Endothelial cell of umbilical vein (primary cell): Measurements from ENCODE around the gene GRID1. TPM values are rescaled to one million over a fixed set of nuclear protein-coding genes. Genes with fewer than 3 reads are reported as not detected.

ENCODE experiments used
- BruUV-seq: library from RNA; stranded (reverse); fragments of 400-500 nt; replicated peaks from 2 replicates; lab custom pipeline; 2021; lab: Mats Ljungman, UMichigan
- CTCF ChIA-PET: fragments of 300-600, 350-600 bp; sonication (Branson Sonifier 250); formaldehyde crosslinking; loops from one replicate; lab custom pipeline; 2021; ENCODE audit warnings: antibody characterized with exemption, inconsistent platforms; lab: Charles Lee
- POLR2A ChIA-PET: fragments of 300-600, 350-600 bp; sonication (Branson Sonifier 250); formaldehyde crosslinking; loops from one replicate; lab custom pipeline; 2021; ENCODE audit warnings: antibody characterized with exemption, inconsistent platforms; lab: Charles Lee
- DNase-seq: peaks from one replicate; pipeline ENCODE4 v3.0.0-alpha.2; 2011; ENCODE audit warnings: low read depth, low spot score
- FAIRE-seq: peaks from 2 replicates; lab custom pipeline; 2011; peaks lifted over from hg19 to GRCh38; lab: Jason Lieb, UNC
- H2AFZ ChIP-seq: 2 replicates; pipeline ENCODE4 v1.6.0; 2012; ENCODE audit warnings: low read depth, low read length, control low read depth, inconsistent platforms
- H3K27ac ChIP-seq: 2 replicates; pipeline ENCODE4 v1.5.1; 2011; ENCODE audit warnings: low read depth, mild to moderate bottlenecking, control low read depth, low read length, moderate library complexity; ENCODE audit not compliant: insufficient read depth
- H3K27me3 ChIP-seq, 2 experiments: 2 replicates each; pipeline versions ENCODE4 v1.6.0 to v1.6.1; 2011; ENCODE audit warnings: low read length in 2 of 2, mixed read lengths in 1 of 2; ENCODE audit not compliant: control insufficient read depth in 2 of 2, insufficient read depth in 2 of 2
- H3K36me3 ChIP-seq, 2 experiments: 2 replicates in 1 of 2; 3 replicates in 1 of 2; pipeline ENCODE4 v1.5.1; 2011; ENCODE audit warnings: low read length in 2 of 2, mild to moderate bottlenecking in 1 of 2, moderate library complexity in 1 of 2; ENCODE audit not compliant: control insufficient read depth in 2 of 2, insufficient read depth in 2 of 2; ENCODE audit errors: extremely low read depth in 1 of 2
- H3K4me1 ChIP-seq: 3 replicates; pipeline ENCODE4 v1.5.1; 2011; ENCODE audit warnings: mild to moderate bottlenecking, low read length; ENCODE audit not compliant: control insufficient read depth, insufficient read depth; ENCODE audit errors: extremely low read depth
- H3K4me2 ChIP-seq: 2 replicates; pipeline ENCODE4 v1.6.1; 2011; ENCODE audit warnings: low read length, control low read depth, mixed read lengths; ENCODE audit not compliant: insufficient read depth
- H3K4me3 ChIP-seq, 3 experiments: fragments of 200-600 bp in 1 of 3; sonication (generic), shearing (Covaris generic) in 1 of 3; replicated peaks in 1 of 3; 2 replicates each; pipeline ENCODE4 v1.5.1; 2011 to 2016; ENCODE audit warnings: control low read depth in 3 of 3, low read length in 3 of 3, mild to moderate bottlenecking in 2 of 3, inconsistent platforms in 1 of 3, low read depth in 1 of 3, moderate library complexity in 1 of 3; ENCODE audit not compliant: insufficient read depth in 1 of 3
- H3K79me2 ChIP-seq: 2 replicates; pipeline ENCODE4 v1.6.0; 2012; ENCODE audit warnings: low read length, inconsistent platforms; ENCODE audit not compliant: control insufficient read depth, insufficient read depth
- H3K9ac ChIP-seq: replicated peaks from 2 replicates; pipeline ENCODE3; 2011; ENCODE audit warnings: low read length, control low read depth; ENCODE audit not compliant: insufficient read depth; ENCODE audit errors: extremely low read depth
- H3K9me1 ChIP-seq: replicated peaks from 3 replicates; pipeline ENCODE4 v1.6.0; 2011; ENCODE audit warnings: mild to moderate bottlenecking, low read length; ENCODE audit not compliant: control insufficient read depth, insufficient read depth; ENCODE audit errors: extremely low read depth
- H3K9me3 ChIP-seq: replicated peaks from 2 replicates; pipeline ENCODE4 v1.5.1; 2012; ENCODE audit warnings: low read length, inconsistent platforms; ENCODE audit not compliant: control insufficient read depth, insufficient read depth
- H4K20me1 ChIP-seq: replicated peaks from 2 replicates; pipeline ENCODE3; 2011; ENCODE audit warnings: mild to moderate bottlenecking, low read length; ENCODE audit not compliant: control insufficient read depth, insufficient read depth; ENCODE audit errors: extremely low read depth
- CTCF ChIP-seq, 2 donors: IDR thresholded peaks; 1 replicate in 1 of 2; 2 replicates in 1 of 2; pipeline ENCODE4 v1.5.1; 2011; ENCODE audit warnings: low read length in 2 of 2, mild to moderate bottlenecking in 2 of 2, moderate library complexity in 2 of 2, control low read depth in 1 of 2, inconsistent platforms in 1 of 2, low read depth in 1 of 2; ENCODE audit not compliant: insufficient read depth in 1 of 2; ENCODE audit errors: extremely low read depth in 1 of 2
- EZH2 ChIP-seq: IDR thresholded peaks from 2 replicates; pipeline ENCODE4 v1.6.1; 2012; ENCODE audit warnings: borderline replicate concordance, low read depth, mild to moderate bottlenecking, moderate library complexity, low read length, inconsistent platforms; ENCODE audit not compliant: severe bottlenecking
- FOS ChIP-seq: IDR thresholded peaks from 2 replicates; pipeline ENCODE4 v1.6.1; 2011; ENCODE audit warnings: mild to moderate bottlenecking, low read length, moderate library complexity, borderline replicate concordance; ENCODE audit not compliant: insufficient read depth
- GATA2 ChIP-seq: IDR thresholded peaks from 2 replicates; pipeline ENCODE4 v1.7.0; 2011; ENCODE audit warnings: low read depth, mild to moderate bottlenecking, moderate library complexity, mixed read lengths, low read length; ENCODE audit not compliant: insufficient read length, insufficient read depth
- JUN ChIP-seq: IDR thresholded peaks from 2 replicates; pipeline ENCODE4 v1.6.1; 2011; ENCODE audit warnings: borderline replicate concordance, low read depth; ENCODE audit not compliant: insufficient read length, insufficient read depth
- MAX ChIP-seq: IDR thresholded peaks from 2 replicates; pipeline ENCODE4 v1.6.1; 2011; ENCODE audit not compliant: insufficient read depth, insufficient read length
- MYC ChIP-seq: IDR thresholded peaks from one replicate; pipeline ENCODE4 v1.6.1; 2011; ENCODE audit warnings: mild to moderate bottlenecking, low read depth, low read length
- POLR2A ChIP-seq: IDR thresholded peaks from 2 replicates; pipeline ENCODE4 v1.6.1; 2012; ENCODE audit warnings: low read depth, mild to moderate bottlenecking, control low read depth, low read length
- POLR2AphosphoS5 ChIP-seq: IDR thresholded peaks from 2 replicates; pipeline ENCODE4 v1.6.1; 2012; ENCODE audit warnings: low read depth, mild to moderate bottlenecking, control low read depth, low read length, moderate library complexity; ENCODE audit not compliant: insufficient read depth
- dilution Hi-C: fragments of 300-500 bp; cut with MboI; formaldehyde crosslinking; loops from one replicate; pipeline ENCODE4 v1.15.0; 2019; ENCODE audit warnings: low sequenced_read_pairs; ENCODE audit not compliant: extremely low pct_ligation_motif_present
- intact Hi-C: fragments of 100-400 bp; cut with micrococcal nuclease; formaldehyde crosslinking; loops from one replicate; pipeline ENCODE4 v1.10.0; 2022
- polyA plus RNA-seq, 4 experiments: library from polyadenylated mRNA; depleted of rRNA in 3 of 4; stranded (reverse) in 3 of 4; unstranded in 1 of 4; fragments of >200 nt; gene quantifications; 2 replicates each; pipeline versions ENCODE4 v1.2.1 to v1.2.3, GENCODE V29; 2011 to 2012; ENCODE audit warnings: missing spikeins in 1 of 4
- total RNA-seq: library from RNA; stranded (reverse); gene quantifications from 2 replicates; pipeline ENCODE4 v1.2.3, GENCODE V29; 2021

The GRID1 gene
- total and polyA plus RNA-seq, 2 donors (not counting 3 experiments of a cell fraction or from before 2014, with no cell fraction given) = not detected

- DNase-seq (no peak), FAIRE-seq (no peak)
- H3K36me3 ChIP-seq = no peaks in the 10 kb centered on the region
- ChIA-PET CTCF (no interaction called here), POLR2A (no interaction called here)
- no peaks in the 10 kb centered on the region for H4K20me1 ChIP-seq
- H3K4me2 ChIP-seq = no peak overlapping the region
- H3K9ac ChIP-seq = no peak overlapping the region
- no peak overlapping the region for H3K4me3 ChIP-seq
- no peaks in the 10 kb centered on the region for H3K9me1 ChIP-seq
- H3K27me3 ChIP-seq = no peaks in the 10 kb centered on the region
- no peaks in the 10 kb centered on the region for H3K9me3 ChIP-seq
- dilution Hi-C loops = no loop called here
- no peaks in the 10 kb centered on the region for H3K79me2 ChIP-seq
- no TSS peak for BruUV-seq
- TF ChIP-seq CTCF (IDR thresholded peaks at IDR 0.05; ENCODE audit: extremely low read depth in 1 of 2, insufficient read depth in 1 of 2, low read depth in 1 of 2, low read length in 2 of 2) (no peak), FOS (no peak), EZH2 (no peak), MYC (no peak), JUN (no peak), POLR2AphosphoS5 (no peak), MAX (no peak), GATA2 (no peak), POLR2A (no peak)
- H3K27ac ChIP-seq = no peak overlapping the region
- H3K4me1 ChIP-seq = no peaks in the 10 kb centered on the region
- no peak overlapping the region for H2AFZ ChIP-seq
- intact Hi-C loops = no loop called here
Observed at GRCh38 chr10:85604884-85605283, 761.7 kb downstream of the GRID1 start.
